Uterus (tissue), 2 donors: ENCODE measurements around the gene CAND1.

Experiments used
- POLR2A ChIP-seq, 2 donors: fragments of 450-650 bp; IDR thresholded peaks; one replicate each; pipeline ENCODE4 v1.6.1; 2016; ENCODE audit warnings: antibody characterized with exemption in 2 of 2, mild to moderate bottlenecking in 1 of 2, moderate library complexity in 1 of 2
- TF ChIP-seq, protein P1 (sequence below), 4 experiments: fragments of 200-600 bp in 2 of 4; fragments of 450-650 bp in 2 of 4; sonication (generic) in 2 of 4; IDR thresholded peaks; one replicate each; pipeline ENCODE4 v1.5.1; 2016 to 2019; ENCODE audit warnings: antibody characterized with exemption in 4 of 4, mild to moderate bottlenecking in 2 of 4, moderate library complexity in 1 of 4

DNA sequence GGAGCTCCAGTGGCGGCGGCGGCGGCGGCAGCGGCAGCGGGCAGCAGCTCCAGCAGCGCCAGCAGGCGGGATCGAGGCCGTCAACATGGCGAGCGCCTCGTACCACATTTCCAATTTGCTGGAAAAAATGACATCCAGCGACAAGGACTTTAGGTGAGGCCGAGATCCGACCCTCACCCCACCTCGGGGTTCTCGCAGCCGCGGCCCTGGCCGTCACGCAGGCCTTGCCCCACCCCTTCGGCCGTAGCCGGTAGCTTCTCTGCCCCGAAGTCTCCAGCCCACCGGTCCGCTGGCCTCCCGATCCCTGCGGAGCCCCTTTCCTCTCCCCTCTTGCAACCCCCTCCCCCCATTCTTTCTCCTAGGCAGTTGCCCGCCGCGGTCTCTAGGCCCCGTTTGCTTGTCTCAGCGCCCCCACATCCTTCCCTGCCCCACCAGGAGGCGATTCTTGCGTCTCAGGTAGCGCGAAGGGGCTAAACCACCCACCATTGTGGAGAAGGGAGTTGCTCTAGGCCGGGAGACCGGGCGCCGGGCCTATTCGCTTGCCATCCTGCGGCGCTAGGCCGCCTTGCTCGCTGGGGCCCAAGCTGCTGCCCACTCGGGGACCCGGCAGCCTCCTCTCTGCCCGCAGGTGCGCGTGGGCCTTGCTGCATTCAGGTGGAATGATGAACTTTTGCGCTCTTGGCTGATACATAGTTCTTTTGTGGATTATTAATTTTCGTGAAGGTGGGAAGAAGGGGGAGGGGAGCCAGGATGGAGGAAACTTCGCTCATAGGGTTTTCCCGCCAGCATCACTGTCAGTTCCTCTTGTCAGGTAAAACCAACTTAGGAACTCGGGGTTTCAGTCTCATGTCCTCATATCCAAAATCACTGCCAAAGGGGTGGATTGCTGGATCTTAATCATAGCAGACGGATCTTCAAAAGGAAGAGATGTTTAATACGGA, 745 bp downstream of the CAND1 start:
- TF ChIP-seq, protein P1, sequence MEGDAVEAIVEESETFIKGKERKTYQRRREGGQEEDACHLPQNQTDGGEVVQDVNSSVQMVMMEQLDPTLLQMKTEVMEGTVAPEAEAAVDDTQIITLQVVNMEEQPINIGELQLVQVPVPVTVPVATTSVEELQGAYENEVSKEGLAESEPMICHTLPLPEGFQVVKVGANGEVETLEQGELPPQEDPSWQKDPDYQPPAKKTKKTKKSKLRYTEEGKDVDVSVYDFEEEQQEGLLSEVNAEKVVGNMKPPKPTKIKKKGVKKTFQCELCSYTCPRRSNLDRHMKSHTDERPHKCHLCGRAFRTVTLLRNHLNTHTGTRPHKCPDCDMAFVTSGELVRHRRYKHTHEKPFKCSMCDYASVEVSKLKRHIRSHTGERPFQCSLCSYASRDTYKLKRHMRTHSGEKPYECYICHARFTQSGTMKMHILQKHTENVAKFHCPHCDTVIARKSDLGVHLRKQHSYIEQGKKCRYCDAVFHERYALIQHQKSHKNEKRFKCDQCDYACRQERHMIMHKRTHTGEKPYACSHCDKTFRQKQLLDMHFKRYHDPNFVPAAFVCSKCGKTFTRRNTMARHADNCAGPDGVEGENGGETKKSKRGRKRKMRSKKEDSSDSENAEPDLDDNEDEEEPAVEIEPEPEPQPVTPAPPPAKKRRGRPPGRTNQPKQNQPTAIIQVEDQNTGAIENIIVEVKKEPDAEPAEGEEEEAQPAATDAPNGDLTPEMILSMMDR (IDR thresholded peaks at IDR 0.05) = no peak
- TF ChIP-seq POLR2A (IDR thresholded peaks at IDR 0.05) = peak in 1 of 2 donors; percentile 54
